Activated T-helper 1 cell treated with Interleukin-2 at 50 U/mL for 16 hours (primary cell): ENCODE measurements around the gene SCNM1.
"Not testable (repeated sequence)": the region's sequence is repeated elsewhere in the genome, so short reads cannot be mapped to it uniquely, and the experiment has no call there.

ENCODE experiments used
- DNase-seq: peaks from one replicate; pipeline ENCODE4 v3.0.0-alpha.2; 2020; ENCODE audit warnings: low read depth

SCNM1 gene

DNA sequence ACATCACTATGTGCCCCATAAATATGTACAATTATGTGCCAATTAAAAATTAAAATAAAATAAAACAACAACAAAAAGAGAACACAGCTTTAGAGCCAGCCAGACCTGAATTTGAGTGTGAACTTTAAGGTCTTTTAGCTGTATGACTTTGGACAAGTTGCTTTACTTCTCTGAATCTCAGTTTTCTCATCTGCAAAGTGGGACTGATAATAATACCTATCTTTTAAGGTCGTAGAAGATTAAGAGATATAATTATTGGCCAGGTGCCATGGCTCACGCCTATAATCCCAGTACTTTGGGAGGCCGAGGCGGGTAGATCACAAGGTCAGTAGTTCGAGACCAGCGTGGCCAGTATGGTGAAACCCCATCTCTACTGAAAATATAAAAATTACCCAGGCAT lies 27.4 kb downstream of the SCNM1 start:
- no peak for DNase-seq

DNA sequence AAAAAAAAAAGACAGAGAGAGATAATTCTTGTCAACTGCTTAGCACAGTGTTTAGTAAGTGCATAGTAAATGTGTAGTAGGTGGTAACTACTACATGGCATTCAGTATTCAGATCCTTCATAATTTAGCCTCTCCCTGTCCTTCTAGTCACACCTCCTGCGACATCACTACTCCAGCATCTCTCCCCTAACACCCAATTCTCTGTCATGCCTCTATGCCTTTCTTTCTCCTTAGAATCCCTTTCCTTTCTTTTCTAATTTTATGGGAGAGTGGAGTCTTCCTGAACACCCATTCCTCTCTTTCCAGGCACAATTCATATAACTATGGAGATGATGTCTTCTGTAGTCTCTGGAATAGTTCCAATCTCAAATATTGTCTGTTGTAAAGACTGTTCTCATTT lies 27.9 kb downstream of the SCNM1 start:
- no peak for DNase-seq

DNA sequence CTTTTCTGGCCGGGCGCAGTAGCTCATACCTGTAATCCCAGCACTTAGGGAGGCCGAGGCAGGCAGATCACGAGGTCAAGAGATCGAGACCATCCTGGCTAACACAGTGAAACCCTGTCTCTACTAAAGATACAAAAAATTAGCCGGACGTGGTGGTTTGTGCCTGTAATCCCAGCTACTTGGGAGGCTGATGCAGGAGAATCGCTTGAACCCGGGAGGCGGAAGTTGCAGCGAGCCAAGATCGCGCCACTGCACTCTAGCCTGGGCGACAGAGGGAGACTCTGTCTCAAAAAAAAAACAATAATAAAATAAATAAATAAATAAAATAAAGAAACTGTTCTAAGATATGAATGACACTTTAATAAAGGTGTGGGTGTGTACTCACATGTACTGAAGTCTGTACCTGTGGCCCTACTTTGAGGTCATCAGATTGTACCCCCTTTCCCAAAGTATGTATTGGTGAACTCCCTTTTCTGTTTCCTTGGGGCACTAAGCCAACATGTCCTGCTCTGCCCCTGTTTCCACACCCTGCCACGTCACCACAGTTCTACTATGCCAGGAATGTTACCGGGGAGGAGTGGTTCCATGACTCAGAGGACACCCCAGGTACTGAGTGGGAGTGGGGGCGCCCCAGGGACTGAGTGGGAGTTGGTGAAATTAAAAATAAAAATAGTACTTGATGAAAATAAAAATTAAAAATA lies 29.1 kb downstream of the SCNM1 start:
- not testable (repeated sequence) for DNase-seq

DNA sequence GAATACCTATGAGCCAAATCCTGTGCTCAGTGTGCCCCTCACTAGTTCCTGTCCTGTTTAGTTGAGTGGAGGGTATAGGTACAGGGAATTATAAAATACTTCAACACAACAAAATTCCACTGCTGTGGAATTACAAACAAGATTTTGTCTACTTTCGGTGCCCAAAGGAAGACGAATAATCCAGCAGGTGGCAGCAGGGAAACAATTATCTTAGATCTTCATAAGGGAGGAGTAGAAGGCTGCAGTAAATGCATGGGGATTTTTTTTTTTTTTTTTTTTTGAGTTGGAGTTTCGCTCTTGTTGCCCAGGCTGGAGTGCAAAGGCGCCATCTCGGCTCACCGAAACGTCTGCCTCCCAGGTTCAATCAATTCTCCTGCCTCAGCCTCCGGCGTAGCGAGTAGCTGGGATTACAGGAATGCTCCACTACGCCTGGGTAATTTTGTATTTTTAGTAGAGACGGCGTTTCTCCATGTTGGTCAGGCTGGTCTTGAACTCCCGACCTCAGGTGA lies 30.4 kb downstream of the SCNM1 start:
- peak; percentile 8 for DNase-seq

DNA sequence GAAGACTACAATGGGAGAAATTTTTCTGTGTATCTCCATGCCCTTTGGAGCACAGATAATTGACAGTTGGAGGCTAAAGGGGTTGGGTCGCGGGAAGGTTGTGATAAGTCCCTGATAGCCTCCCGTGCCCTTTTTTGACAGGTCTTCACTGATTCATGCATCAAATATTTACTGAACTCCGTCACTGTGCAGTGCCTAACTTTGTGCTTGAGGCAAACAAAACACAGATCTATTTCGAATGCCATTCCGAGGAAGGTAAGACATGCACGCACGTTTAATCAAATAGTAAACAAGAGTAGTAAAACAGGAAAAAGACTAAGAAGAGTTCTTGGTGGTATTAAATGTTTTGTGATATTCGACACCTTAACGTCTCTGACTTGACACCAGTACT lies 31.9 kb downstream of the SCNM1 start:
- DNase-seq = no peak

DNA sequence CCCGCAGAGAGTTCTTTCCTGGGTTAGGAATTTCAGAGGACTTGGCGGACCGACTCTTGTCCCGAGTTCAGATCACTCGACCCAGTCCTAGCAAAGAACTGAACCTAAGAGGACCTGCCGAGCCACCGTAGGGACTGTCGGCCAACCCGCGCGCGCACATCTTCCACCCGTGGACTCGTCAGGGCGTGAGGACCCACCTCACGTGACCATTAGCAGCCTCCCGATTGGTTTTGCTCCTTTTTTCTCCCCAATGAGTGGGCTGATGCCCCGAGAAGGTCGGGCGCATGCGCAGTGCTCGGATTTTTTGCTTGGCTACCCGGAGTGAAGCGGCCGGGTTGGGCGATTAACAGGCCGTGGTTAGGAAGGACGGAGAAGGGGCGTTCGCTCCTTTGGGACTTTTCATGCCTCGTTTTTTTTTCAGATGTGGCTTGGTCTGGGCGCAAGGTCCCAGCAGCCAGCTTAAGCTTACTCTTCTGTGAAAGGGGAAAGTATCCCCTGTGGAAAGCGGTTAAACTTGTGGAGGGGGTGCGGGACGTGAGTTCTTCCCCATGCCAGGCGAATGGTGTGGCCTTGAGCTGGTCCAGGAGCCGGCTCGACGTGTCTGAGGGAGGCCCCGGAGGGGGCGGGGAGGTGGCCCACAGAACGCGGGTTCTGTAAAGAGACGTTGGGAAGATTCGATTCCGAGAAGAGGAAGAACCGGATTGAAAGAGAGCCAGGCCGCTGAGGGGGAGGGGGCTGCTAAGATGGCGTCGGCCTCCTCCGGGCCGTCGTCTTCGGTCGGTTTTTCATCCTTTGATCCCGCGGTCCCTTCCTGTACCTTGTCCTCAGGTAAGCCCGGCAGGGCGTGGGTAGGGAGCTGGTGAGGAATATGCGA lies 32.5 kb downstream of the SCNM1 start, which contains the start of gene PIP5K1A:
PIP5K1A (plus strand) TSS at position 299 of the 874 bp plus-strand sequence; CDS start at position 744, 445 bp downstream.
- peak; percentile 96 for DNase-seq

DNA sequence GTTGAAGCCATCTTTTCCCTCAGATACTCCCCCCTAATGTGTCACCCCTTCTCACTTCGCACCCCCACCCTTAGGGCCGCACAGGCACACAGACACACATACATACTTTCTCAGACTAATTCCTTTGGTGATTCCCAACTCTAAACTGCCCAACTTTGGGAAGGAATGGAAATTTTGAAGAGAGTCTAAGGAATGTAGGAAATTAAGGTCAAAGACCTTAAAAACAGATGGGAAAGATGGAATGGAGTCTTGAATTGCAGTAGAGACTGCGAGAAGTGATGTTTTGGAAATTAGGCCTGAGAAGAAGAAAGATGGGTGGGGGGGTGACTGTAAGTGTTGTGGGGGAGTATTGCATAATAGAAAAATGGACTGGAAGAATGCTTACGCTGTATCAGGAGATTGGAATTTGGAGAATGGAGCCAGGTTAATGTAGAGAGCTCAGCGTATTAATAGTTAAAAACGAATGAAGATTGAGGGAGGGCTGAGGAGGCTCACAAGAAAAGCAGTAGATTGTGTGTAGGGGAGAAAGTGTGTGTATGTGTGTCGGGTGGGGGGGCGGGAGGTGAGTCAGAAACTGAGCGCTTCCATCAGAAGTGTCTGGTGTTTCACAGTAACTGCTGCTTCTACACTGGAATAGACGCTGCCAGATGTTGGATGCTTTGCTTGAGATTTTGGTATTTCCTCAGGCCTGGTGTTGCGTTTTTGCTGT lies 34.1 kb downstream of the SCNM1 start:
- no peak for DNase-seq

DNA sequence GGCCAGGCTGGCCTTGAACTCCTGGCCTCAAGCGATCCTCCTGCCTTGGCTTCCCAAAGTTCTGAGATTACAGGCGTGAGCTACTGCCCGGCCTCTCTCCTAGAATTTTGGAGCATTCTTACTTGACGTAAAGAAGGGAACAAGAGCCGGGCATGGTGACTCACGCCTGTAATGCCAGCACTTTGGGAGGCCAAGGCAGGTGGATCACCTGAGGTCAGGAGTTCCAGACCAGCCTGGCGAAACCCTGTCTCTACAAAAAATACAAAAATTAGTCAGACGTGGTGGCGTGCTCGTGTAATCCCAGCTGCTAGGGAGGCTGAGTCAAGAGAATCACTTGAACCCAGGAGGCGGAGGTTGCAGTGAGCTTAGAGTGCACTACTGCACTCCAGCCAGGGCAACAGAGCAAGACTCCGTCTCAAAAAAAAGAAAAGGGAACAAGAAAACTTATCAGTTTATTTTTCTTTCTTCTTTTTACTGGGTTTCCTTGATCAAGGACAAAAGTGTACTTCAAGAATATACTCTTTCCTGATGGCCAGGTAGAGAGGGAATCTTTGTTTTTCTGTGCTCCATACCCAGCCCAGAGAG lies 39.5 kb downstream of the SCNM1 start:
- DNase-seq = not testable (repeated sequence)

DNA sequence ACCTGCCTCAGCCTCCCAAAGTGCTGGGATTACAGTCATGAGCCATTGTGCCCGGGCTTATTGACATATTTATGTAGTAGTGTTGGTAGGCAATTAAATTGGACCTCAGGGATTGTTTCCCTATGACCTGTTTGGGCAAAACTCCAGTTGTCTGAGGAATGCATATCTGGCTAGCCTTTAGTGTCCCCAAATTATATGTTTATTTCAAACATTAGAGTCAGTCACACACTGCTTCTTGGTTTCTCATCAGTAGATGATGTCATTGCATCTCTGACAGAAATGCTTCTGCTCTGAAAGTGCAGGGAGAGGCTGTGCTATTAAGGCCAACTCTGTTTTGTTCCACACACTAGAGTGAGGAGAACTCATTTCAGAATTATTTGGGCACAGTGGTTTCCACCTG lies 44.9 kb downstream of the SCNM1 start:
- no peak for DNase-seq

DNA sequence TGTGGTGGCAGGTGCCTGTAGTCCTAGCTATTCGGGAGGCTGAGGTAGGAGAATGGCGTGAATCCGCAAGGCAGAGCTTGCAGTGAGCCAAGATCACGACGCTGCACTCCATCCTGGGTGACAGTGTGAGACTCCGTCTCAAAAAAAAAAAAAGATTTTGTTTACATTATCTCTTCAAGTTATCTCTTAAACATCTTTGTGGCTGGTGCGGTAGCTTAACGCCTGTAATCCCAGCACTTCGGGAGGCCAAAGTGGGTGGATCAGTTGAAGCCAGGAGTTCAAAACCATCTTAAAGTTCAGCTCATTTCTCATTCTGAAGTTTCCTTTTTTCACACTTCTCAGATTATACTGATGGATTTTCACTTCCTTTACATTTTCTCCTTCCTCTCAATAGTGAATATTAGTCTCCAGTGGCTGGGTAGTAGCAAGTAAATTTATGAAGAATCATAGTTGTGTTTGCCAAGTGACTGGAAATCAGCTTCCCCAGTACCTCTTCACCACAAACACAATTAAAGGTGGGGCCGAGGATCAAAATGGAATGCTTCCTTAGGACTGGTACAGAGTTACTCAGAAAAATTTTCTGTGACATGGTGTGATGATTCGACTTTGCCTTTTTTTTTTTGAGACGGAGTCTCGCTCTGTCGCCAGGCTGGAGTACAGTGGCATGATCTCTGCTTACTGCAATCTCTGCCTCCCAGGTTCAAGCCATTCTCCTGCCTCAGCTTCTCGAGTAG lies 46.2 kb downstream of the SCNM1 start:
- no peak for DNase-seq

DNA sequence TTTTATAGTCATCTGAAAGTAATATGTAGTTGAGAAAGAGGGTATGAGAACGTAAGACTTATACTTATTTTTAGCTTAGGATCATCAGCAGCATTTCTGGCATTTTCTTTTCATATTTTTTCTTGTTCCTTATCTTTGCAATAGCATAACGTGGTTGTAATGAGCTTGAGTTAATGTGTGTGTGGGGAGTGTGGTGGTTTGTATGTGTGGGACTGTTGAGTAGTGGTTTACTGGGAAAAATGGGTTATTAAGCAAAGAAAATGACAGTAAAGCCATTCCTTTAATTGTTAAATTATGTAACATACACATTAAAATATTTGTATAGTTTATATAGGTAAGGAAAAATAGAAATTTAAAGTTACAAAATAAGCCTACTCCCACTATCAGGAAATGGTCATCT lies 47.6 kb downstream of the SCNM1 start:
- DNase-seq = no peak
